ENCODE results near the gene CLPTM1L. TPM values are rescaled to one million over a fixed set of nuclear protein-coding genes. Genes with fewer than 3 reads are reported as not detected.

Gene CLPTM1L
- total and polyA plus RNA-seq, 10 donors, result 39.7 to 118 (median 94.9) TPM

DNA sequence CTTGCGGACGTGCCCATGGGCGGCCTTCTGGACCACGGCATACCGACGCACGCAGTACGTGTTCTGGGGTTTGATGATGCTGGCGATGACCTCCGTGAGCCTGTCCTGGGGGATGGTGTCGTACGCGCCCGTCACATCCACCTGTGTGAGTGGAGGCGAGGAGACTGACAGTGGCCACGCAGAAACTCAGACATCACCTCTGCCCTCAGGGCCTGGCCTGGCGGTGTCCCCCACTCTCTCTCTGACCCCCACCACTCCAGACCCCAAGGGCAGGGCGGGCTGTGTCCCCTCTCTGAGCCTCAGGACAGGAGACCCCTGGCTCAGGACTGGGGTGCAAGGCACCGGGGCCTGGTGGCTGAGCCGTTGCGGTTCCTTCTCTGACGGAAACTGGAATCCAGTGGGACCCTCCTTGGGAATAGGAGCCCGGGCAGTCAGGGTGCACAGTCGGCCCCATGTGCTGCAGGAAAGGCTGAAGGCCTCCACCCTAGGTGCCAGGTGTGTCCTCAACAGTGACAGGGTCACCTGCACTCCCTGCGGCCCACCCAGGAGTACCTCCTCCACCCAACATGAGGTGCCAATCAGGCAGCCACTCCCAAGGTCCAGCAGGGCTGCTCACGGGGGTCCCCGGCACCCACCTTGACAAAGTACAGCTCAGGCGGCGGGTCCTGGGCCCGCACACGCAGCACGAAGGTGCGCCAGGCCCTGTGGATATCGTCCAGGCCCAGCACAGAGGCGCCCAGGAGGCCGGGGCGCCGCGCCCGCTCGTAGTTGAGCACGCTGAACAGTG is 66.0 kb downstream of the CLPTM1L start:
- Histone ChIP-seq H3K9me3 (peaks cover 0 to 10% (median 5%) of the 10 kb centered on the region in 8 donors), H3K27ac (no peak overlapping the region), H3K4me1 (no peaks in the 10 kb centered on the region), H3K27me3 (replicated peaks in 1 of 7) (peaks cover 0 to 6% (median 0%) of the 10 kb centered on the region in 7 donors), H3K4me3 (no peak overlapping the region), H3K36me3 (no peaks in the 10 kb centered on the region)
- TF ChIP-seq POLR2A (IDR thresholded peaks at IDR 0.05) (no peak), POLR2AphosphoS5 (IDR thresholded peaks at IDR 0.05) (no peak)
- TF ChIP-seq, protein P1, sequence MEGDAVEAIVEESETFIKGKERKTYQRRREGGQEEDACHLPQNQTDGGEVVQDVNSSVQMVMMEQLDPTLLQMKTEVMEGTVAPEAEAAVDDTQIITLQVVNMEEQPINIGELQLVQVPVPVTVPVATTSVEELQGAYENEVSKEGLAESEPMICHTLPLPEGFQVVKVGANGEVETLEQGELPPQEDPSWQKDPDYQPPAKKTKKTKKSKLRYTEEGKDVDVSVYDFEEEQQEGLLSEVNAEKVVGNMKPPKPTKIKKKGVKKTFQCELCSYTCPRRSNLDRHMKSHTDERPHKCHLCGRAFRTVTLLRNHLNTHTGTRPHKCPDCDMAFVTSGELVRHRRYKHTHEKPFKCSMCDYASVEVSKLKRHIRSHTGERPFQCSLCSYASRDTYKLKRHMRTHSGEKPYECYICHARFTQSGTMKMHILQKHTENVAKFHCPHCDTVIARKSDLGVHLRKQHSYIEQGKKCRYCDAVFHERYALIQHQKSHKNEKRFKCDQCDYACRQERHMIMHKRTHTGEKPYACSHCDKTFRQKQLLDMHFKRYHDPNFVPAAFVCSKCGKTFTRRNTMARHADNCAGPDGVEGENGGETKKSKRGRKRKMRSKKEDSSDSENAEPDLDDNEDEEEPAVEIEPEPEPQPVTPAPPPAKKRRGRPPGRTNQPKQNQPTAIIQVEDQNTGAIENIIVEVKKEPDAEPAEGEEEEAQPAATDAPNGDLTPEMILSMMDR (IDR thresholded peaks at IDR 0.05 in 8 of 11, conservative IDR thresholded peaks at IDR 0.05 in 3 of 11), result no peak
- peak; percentile 67 for DNase-seq
- intact Hi-C loops (cut with DNase I; ENCODE audit: low total_unique reads), result no loop called here
- 94 to 96% (median 95%) methylated on average over 28 to 42 of the region's 42 CpGs for WGBS, 5 donors

DNA sequence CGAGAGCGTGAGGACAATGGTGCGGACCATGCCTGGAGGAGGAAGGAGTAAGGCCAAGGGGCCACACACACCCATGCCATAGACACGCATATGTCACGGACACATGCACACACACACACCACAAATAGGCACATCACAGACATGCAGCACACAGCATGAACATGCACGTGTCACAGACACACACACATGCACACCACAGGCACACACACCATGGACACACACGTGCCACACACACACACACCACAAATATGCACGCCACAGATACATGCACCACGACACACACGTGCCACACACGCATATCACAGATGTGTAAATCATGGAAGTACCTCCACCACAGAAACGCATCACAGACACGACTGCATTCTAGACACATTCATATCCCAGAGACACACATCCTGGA is 66.7 kb downstream of the CLPTM1L start:
- TF ChIP-seq POLR2AphosphoS5 (IDR thresholded peaks at IDR 0.05) (no peak), POLR2A (IDR thresholded peaks at IDR 0.05) (no peak)
- TF ChIP-seq, protein P1 (IDR thresholded peaks at IDR 0.05 in 8 of 11, conservative IDR thresholded peaks at IDR 0.05 in 3 of 11), result no peak
- peaks cover 0 to 6% (median 0%) of the 10 kb centered on the region in 7 donors for H3K27me3 ChIP-seq (replicated peaks in 1 of 7)
- 89 to 96% (median 96%) methylated on average over 11 to 13 of the region's 13 CpGs for WGBS, 5 donors
- no peak for DNase-seq
- H3K27ac ChIP-seq, result no peak overlapping the region
- no peak overlapping the region for H3K4me3 ChIP-seq
- H3K4me1 ChIP-seq, result no peaks in the 10 kb centered on the region
- intact Hi-C loops (cut with DNase I; ENCODE audit: low total_unique reads), result no loop called here
- H3K36me3 ChIP-seq, result no peaks in the 10 kb centered on the region
- H3K9me3 ChIP-seq, result peaks cover 0 to 10% (median 5%) of the 10 kb centered on the region in 8 donors

DNA sequence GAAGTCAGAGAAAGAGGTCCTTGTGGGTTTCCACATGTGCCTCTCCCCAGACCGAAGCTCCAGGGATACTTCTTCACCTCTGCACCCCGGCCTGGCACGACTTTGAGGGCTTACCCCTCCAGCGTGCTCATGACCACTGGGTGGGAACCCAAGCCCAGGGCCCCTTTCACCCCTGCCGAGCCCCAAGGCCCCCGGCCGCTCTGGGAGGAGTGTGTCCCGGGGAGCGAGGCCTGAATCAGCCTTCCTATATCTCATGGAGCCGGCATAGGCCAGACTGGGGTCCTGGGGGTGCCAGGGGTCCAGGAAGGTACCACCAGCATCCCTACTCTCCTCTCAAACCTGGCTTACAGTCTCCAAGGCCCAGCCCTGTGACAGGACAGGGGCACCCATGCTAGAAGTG is 67.1 kb downstream of the CLPTM1L start:
- TF ChIP-seq POLR2A (IDR thresholded peaks at IDR 0.05), result no peak
- TF ChIP-seq, protein P1 (IDR thresholded peaks at IDR 0.05 in 8 of 11, conservative IDR thresholded peaks at IDR 0.05 in 3 of 11), result no peak
- TF ChIP-seq POLR2AphosphoS5 (IDR thresholded peaks at IDR 0.05), result no peak
- intact Hi-C loops (cut with DNase I; ENCODE audit: low total_unique reads), result no loop called here
- Histone ChIP-seq H3K4me3 (no peak overlapping the region), H3K4me1 (no peaks in the 10 kb centered on the region), H3K9me3 (peaks cover 0 to 10% (median 5%) of the 10 kb centered on the region in 8 donors), H3K27me3 (replicated peaks in 1 of 7) (peaks cover 0 to 6% (median 0%) of the 10 kb centered on the region in 7 donors), H3K27ac (no peak overlapping the region), H3K36me3 (no peaks in the 10 kb centered on the region)
- WGBS, 5 donors, result 91 to 96% (median 95%) methylated on average over 10 of the region's 10 CpGs
- no peak for DNase-seq

DNA sequence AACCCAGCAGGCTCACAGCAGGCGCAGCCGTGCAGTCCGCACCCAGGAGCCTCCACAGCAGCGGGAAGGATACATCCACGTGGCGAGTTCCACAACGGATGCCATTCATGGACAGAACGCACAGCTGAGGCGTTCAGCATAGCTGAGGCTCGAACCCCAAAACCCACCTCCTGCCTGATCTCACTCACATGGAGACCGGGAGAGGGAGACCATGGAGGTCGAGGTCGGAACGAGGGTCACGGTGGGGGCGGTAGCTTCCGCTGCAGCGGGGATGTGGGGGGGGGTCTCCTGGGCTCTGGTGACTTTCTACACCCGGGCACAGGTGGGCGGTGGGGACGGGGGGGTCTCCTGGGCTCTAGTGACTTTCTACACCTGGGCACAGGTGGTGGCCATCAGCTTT is 67.6 kb downstream of the CLPTM1L start:
- TF ChIP-seq POLR2AphosphoS5 (IDR thresholded peaks at IDR 0.05) (no peak), POLR2A (IDR thresholded peaks at IDR 0.05) (no peak)
- TF ChIP-seq, protein P1 (IDR thresholded peaks at IDR 0.05 in 8 of 11, conservative IDR thresholded peaks at IDR 0.05 in 3 of 11), result no peak
- intact Hi-C loops (cut with DNase I; ENCODE audit: low total_unique reads), result no loop called here
- Histone ChIP-seq H3K4me3 (no peak overlapping the region), H3K27ac (no peak overlapping the region), H3K36me3 (no peaks in the 10 kb centered on the region), H3K9me3 (peaks cover 0 to 10% (median 5%) of the 10 kb centered on the region in 8 donors), H3K27me3 (replicated peaks in 1 of 7) (peaks cover 0 to 6% (median 0%) of the 10 kb centered on the region in 7 donors), H3K4me1 (no peaks in the 10 kb centered on the region)
- WGBS, 5 donors, result 86 to 92% (median 90%) methylated on average over 18 to 21 of the region's 21 CpGs
- DNase-seq, result no peak
